ENCODE measurements around the gene HNF4A. TPM values are rescaled to one million over a fixed set of nuclear protein-coding genes. Genes with fewer than 3 reads are reported as not detected.

The HNF4A gene
- total and polyA plus RNA-seq, 2 of the 13 experiments (the other 11 are each of a cell fraction or from before 2014, with no cell fraction given) = 80.9 to 169 TPM

GRCh38 chr20:44431502-44432234 lies 76.2 kb downstream of the HNF4A start (continued):
- TF ChIP-seq CBX2 (IDR thresholded peaks at IDR 0.05; ENCODE audit: low read depth, low read length) (no peak), CBX2 (CRISPR knock-in tag; IDR thresholded peaks at IDR 0.05; ENCODE audit: low read depth) (no peak), ATAD3A (CRISPR knock-in tag; IDR thresholded peaks at IDR 0.05) (no peak), DMTF1 (CRISPR knock-in tag; IDR thresholded peaks at IDR 0.05) (no peak), SMARCE1 (IDR thresholded peaks at IDR 0.05; ENCODE audit: borderline replicate concordance) (no peak), NRL (CRISPR knock-in tag; IDR thresholded peaks at IDR 0.05; ENCODE audit: borderline replicate concordance) (peak; percentile 93; the same call in 1 of the 2 replicates), ZFX (CRISPR knock-in tag; IDR thresholded peaks at IDR 0.05; ENCODE audit: low read depth) (peak; percentile 54; the same call in 1 of the 2 replicates), MYNN (CRISPR knock-in tag; IDR thresholded peaks at IDR 0.05; ENCODE audit: low read depth) (0 out of 2 replicates have a peak, but pooled peaks have one; percentile 24), E2F1 (CRISPR knock-in tag; IDR thresholded peaks at IDR 0.05) (no peak), KAT7 (CRISPR knock-in tag; IDR thresholded peaks at IDR 0.05; ENCODE audit: borderline replicate concordance) (0 out of 2 replicates have a peak, but pooled peaks have one; percentile 28), ZNF337 (CRISPR knock-in tag; IDR thresholded peaks at IDR 0.05; ENCODE audit: borderline replicate concordance, low read depth) (no peak), ZNF160 (CRISPR knock-in tag; IDR thresholded peaks at IDR 0.05) (peak; percentile 39; the same call in 1 of the 2 replicates), SSRP1 (CRISPR knock-in tag; IDR thresholded peaks at IDR 0.05) (peak; percentile 97), MTA3 (CRISPR knock-in tag; IDR thresholded peaks at IDR 0.05) (no peak), CREM (IDR thresholded peaks at IDR 0.05) (no peak), CREM (CRISPR knock-in tag; IDR thresholded peaks at IDR 0.05) (no peak)
- TF ChIP-seq, protein P1, sequence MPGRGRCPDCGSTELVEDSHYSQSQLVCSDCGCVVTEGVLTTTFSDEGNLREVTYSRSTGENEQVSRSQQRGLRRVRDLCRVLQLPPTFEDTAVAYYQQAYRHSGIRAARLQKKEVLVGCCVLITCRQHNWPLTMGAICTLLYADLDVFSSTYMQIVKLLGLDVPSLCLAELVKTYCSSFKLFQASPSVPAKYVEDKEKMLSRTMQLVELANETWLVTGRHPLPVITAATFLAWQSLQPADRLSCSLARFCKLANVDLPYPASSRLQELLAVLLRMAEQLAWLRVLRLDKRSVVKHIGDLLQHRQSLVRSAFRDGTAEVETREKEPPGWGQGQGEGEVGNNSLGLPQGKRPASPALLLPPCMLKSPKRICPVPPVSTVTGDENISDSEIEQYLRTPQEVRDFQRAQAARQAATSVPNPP (CRISPR knock-in tag; IDR thresholded peaks at IDR 0.05) = peak; percentile 93
- TF ChIP-seq, protein P2, sequence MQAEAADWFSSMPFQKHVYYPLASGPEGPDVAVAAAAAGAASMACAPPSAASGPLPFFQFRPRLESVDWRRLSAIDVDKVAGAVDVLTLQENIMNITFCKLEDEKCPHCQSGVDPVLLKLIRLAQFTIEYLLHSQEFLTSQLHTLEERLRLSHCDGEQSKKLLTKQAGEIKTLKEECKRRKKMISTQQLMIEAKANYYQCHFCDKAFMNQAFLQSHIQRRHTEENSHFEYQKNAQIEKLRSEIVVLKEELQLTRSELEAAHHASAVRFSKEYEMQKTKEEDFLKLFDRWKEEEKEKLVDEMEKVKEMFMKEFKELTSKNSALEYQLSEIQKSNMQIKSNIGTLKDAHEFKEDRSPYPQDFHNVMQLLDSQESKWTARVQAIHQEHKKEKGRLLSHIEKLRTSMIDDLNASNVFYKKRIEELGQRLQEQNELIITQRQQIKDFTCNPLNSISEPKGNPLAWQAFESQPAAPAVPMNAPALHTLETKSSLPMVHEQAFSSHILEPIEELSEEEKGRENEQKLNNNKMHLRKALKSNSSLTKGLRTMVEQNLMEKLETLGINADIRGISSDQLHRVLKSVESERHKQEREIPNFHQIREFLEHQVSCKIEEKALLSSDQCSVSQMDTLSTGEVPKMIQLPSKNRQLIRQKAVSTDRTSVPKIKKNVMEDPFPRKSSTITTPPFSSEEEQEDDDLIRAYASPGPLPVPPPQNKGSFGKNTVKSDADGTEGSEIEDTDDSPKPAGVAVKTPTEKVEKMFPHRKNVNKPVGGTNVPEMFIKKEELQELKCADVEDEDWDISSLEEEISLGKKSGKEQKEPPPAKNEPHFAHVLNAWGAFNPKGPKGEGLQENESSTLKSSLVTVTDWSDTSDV (CRISPR knock-in tag; IDR thresholded peaks at IDR 0.05) = 0 out of 2 replicates have a peak, but pooled peaks have one; percentile 11
- TF ChIP-seq, protein P3, sequence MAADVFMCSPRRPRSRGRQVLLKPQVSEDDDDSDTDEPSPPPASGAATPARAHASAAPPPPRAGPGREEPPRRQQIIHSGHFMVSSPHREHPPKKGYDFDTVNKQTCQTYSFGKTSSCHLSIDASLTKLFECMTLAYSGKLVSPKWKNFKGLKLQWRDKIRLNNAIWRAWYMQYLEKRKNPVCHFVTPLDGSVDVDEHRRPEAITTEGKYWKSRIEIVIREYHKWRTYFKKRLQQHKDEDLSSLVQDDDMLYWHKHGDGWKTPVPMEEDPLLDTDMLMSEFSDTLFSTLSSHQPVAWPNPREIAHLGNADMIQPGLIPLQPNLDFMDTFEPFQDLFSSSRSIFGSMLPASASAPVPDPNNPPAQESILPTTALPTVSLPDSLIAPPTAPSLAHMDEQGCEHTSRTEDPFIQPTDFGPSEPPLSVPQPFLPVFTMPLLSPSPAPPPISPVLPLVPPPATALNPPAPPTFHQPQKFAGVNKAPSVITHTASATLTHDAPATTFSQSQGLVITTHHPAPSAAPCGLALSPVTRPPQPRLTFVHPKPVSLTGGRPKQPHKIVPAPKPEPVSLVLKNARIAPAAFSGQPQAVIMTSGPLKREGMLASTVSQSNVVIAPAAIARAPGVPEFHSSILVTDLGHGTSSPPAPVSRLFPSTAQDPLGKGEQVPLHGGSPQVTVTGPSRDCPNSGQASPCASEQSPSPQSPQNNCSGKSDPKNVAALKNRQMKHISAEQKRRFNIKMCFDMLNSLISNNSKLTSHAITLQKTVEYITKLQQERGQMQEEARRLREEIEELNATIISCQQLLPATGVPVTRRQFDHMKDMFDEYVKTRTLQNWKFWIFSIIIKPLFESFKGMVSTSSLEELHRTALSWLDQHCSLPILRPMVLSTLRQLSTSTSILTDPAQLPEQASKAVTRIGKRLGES (CRISPR knock-in tag; IDR thresholded peaks at IDR 0.05; ENCODE audit: borderline replicate concordance) = peak; percentile 25; the same call in 1 of the 2 replicates
